OCI-LY1 (cell line): ENCODE measurements around the gene CEP68.
"Not testable (repeated sequence)": the region's sequence is repeated elsewhere in the genome, so short reads cannot be mapped to it uniquely, and the experiment has no call there.

Source experiments
- H2AFZ ChIP-seq: fragments of 200-600 bp; sonication (generic), shearing (Covaris generic); 2 replicates; pipeline ENCODE4 v1.6.0; 2014; ENCODE audit warnings: antibody characterized with exemption, mild to moderate bottlenecking, low read length
- H3F3A ChIP-seq: fragments of 200-600 bp; sonication (generic), shearing (Covaris generic); 2 replicates; pipeline ENCODE4 v1.6.0; 2014; ENCODE audit warnings: mild to moderate bottlenecking, antibody characterized with exemption, low read length, moderate library complexity; ENCODE audit not compliant: insufficient read depth
- H3K27ac ChIP-seq: fragments of 200-600 bp; sonication (generic); 2 replicates; pipeline ENCODE4 v1.5.1; 2014; ENCODE audit warnings: low read length, mixed run types, mild to moderate bottlenecking, low read depth; ENCODE audit not compliant: poor library complexity, severe bottlenecking
- H3K27me3 ChIP-seq: fragments of 200-600 bp; sonication (generic); 2 replicates; pipeline ENCODE4 v1.6.0; 2014; ENCODE audit warnings: antibody characterized with exemption, mild to moderate bottlenecking, low read length, moderate library complexity; ENCODE audit not compliant: insufficient read depth
- H3K36me3 ChIP-seq: fragments of 200-600 bp; sonication (generic); 2 replicates; pipeline ENCODE4 v1.6.1; 2014; ENCODE audit warnings: mild to moderate bottlenecking, antibody characterized with exemption, low read length, moderate library complexity, mixed read lengths; ENCODE audit not compliant: insufficient read depth
- H3K4me1 ChIP-seq: fragments of 200-600 bp; sonication (generic); 2 replicates; pipeline ENCODE4 v1.5.1; 2014; ENCODE audit warnings: mild to moderate bottlenecking, low read length, moderate library complexity; ENCODE audit not compliant: insufficient read depth, severe bottlenecking
- H3K4me2 ChIP-seq: fragments of 200-600 bp; sonication (generic), shearing (Covaris generic); 2 replicates; pipeline ENCODE4 v1.6.1; 2014; ENCODE audit warnings: low read length
- H3K4me3 ChIP-seq: fragments of 200-600 bp; sonication (generic); 2 replicates; pipeline ENCODE4 v1.5.1; 2014; ENCODE audit warnings: low read length, low read depth, mild to moderate bottlenecking, mixed read lengths; ENCODE audit not compliant: poor library complexity, severe bottlenecking
- H3K79me2 ChIP-seq: fragments of 200-600 bp; shearing (Covaris generic); 2 replicates; pipeline ENCODE4 v1.6.1; 2016; ENCODE audit warnings: mixed run types, low read length, mixed read lengths; ENCODE audit not compliant: insufficient read depth
- H3K9ac ChIP-seq: fragments of 200-600 bp; sonication (generic), shearing (Covaris generic); 2 replicates; pipeline ENCODE4 v1.6.1; 2014; ENCODE audit warnings: mild to moderate bottlenecking, low read length, mixed read lengths
- H3K9me2 ChIP-seq: fragments of 200-600 bp; sonication (generic), shearing (Covaris generic); 2 replicates; pipeline ENCODE4 v1.6.1; 2014; ENCODE audit warnings: low read depth, mild to moderate bottlenecking, low read length, mixed read lengths
- H3K9me3 ChIP-seq: fragments of 200-600 bp; shearing (Covaris generic); 2 replicates; pipeline ENCODE4 v1.6.1; 2014; ENCODE audit warnings: low read length, mixed read lengths
- H4K20me1 ChIP-seq: fragments of 200-600 bp; sonication (generic), shearing (Covaris generic); 2 replicates; pipeline ENCODE4 v1.6.0; 2016; ENCODE audit warnings: mild to moderate bottlenecking, low read length; ENCODE audit not compliant: insufficient read depth
- CTCF ChIP-seq: fragments of 200-600 bp; sonication (generic), shearing (Covaris generic); IDR thresholded peaks from 2 replicates; pipeline ENCODE4 v1.5.1; 2017; ENCODE audit warnings: mild to moderate bottlenecking, antibody characterized with exemption, low read length, moderate library complexity, mixed read lengths
- EZH2 ChIP-seq: fragments of 200-600 bp; sonication (generic), shearing (Covaris generic); IDR thresholded peaks from 2 replicates; pipeline ENCODE4 v1.8.0; 2017; ENCODE audit warnings: borderline replicate concordance, mixed run types, mild to moderate bottlenecking, antibody characterized with exemption, low read length, moderate library complexity, mixed read lengths

CEP68 gene

GRCh38 chr2:65019010-65019409, 37.2 kb upstream of the CEP68 start:
- no peaks in the 10 kb centered on the region for H3K27me3 ChIP-seq
- H3K36me3 ChIP-seq = peaks cover 95% of the 10 kb centered on the region
- no peaks in the 10 kb centered on the region for H3K9me2 ChIP-seq
- H2AFZ ChIP-seq = no peak overlapping the region
- H3K9ac ChIP-seq = no peak overlapping the region
- no peak overlapping the region for H3K4me3 ChIP-seq
- H3K4me2 ChIP-seq = no peak overlapping the region
- peaks cover 22% of the 10 kb centered on the region for H3K4me1 ChIP-seq
- H3F3A ChIP-seq = no peaks in the 10 kb centered on the region
- no peaks in the 10 kb centered on the region for H3K79me2 ChIP-seq
- H4K20me1 ChIP-seq = no peaks in the 10 kb centered on the region
- no peak overlapping the region for H3K27ac ChIP-seq
- TF ChIP-seq CTCF (no peak), EZH2 (no peak)
- no peaks in the 10 kb centered on the region for H3K9me3 ChIP-seq

DNA sequence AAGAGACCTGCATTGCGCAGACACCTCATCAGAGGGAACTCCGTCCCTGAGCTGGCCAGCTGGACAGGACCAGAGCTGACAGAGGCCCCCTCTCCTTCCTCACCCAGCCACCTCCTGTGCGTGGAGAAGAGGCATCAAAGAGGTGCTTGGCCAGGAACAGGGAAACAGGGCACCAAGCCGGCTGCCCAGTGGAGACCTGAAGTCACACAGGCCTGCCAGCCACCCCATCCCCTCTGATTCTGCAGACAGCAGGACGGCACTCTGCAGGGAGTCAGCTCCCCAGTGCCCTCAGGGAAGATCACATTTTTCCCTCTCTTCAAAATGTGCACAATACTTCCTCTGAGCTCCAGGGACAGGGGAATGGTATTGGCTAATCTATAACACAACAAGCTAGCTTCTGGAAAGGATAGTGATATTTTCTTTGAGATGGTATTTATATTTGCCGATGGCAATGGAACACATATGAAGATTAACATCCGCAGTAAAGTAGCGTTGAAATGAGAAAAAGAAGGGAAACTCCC, 36.5 kb upstream of the CEP68 start:
- H3K9ac ChIP-seq = no peak overlapping the region
- no peaks in the 10 kb centered on the region for H3F3A ChIP-seq
- no peak for TF ChIP-seq CTCF
- TF ChIP-seq EZH2 = no peak
- peaks cover 26% of the 10 kb centered on the region for H3K4me1 ChIP-seq
- H3K27me3 ChIP-seq = no peaks in the 10 kb centered on the region
- no peaks in the 10 kb centered on the region for H3K9me2 ChIP-seq
- peaks cover 93% of the 10 kb centered on the region for H3K36me3 ChIP-seq
- no peaks in the 10 kb centered on the region for H4K20me1 ChIP-seq
- H3K27ac ChIP-seq = no peak overlapping the region
- no peaks in the 10 kb centered on the region for H3K79me2 ChIP-seq
- H3K4me3 ChIP-seq = no peak overlapping the region
- H3K9me3 ChIP-seq = no peaks in the 10 kb centered on the region
- H2AFZ ChIP-seq = no peak overlapping the region
- no peak overlapping the region for H3K4me2 ChIP-seq

DNA sequence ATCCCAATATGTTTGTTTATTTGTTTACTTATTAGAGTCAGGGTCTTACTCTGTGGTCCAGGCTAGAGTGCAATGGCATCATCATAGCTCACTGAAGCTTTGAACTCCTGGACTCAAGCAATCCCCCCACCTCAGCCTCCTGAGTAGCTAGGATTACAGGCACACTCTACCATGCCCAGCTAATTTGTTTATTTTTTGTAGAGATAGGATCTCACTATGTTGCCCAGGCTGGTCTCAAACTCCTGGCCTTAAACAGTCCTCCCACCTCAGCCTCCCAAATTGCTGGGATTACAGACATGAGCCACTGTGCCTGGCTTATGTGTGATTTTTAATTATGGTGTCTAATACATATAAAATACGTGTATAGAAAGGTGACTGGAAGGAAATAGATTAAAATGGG, 36.0 kb upstream of the CEP68 start:
- not testable (repeated sequence) for H3K4me3 ChIP-seq, H3K9ac ChIP-seq, H2AFZ ChIP-seq, H3K27ac ChIP-seq, H3K9me2 ChIP-seq, H3K9me3 ChIP-seq, H3K4me2 ChIP-seq, H4K20me1 ChIP-seq, H3K79me2 ChIP-seq, H3K27me3 ChIP-seq, H3F3A ChIP-seq
- Histone ChIP-seq H3K36me3 (peaks cover 89% of the 10 kb centered on the region), H3K4me1 (peaks cover 26% of the 10 kb centered on the region)

DNA sequence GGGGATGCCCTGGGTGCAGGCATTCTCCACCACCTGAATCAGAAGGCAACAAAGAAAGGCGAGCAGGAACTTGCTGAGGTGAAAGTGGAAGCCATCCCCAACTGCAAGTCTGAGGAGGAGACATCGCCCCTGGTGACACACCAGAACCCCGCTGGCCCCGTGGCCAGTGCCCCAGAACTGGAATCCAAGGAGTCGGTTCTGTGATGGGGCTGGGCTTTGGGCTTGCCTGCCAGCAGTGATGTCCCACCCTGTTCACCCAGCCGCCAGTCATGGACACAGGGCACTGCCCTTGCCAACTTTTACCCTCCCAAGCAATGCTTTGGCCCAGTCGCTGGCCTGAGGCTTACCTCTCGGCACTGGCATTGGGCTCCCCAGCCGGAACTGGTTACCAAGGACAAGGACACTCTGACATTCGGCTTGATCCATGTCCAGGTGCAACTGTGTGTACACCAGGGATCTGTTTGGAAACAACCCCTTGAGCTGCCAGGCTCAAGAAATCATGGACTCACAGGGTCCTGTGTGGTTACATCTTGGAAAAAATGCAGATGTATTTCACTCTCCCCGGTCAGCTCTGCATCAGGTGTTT, 35.2 kb upstream of the CEP68 start:
- Histone ChIP-seq H4K20me1 (no peaks in the 10 kb centered on the region), H3K4me1 (peaks cover 34% of the 10 kb centered on the region), H3F3A (no peaks in the 10 kb centered on the region), H3K27ac (no peak overlapping the region), H3K9ac (no peak overlapping the region), H3K36me3 (peaks cover 81% of the 10 kb centered on the region), H3K4me3 (no peak overlapping the region), H3K9me2 (no peaks in the 10 kb centered on the region), H3K4me2 (no peak overlapping the region), H3K79me2 (no peaks in the 10 kb centered on the region), H3K9me3 (no peaks in the 10 kb centered on the region), H3K27me3 (no peaks in the 10 kb centered on the region), H2AFZ (no peak overlapping the region)
- TF ChIP-seq EZH2 (no peak), CTCF (no peak)
